H9 (cell line): ENCODE results near the gene CD52. TPM values are rescaled to one million over a fixed set of nuclear protein-coding genes. Genes with fewer than 3 reads are reported as not detected.
"Not testable (repeated sequence)": the region's sequence is repeated elsewhere in the genome, so short reads cannot be mapped to it uniquely, and the experiment has no call there.

Source experiments
- DNase-seq: peaks from one replicate; pipeline ENCODE4 v3.0.0-alpha.2; 2017
- H2AFZ ChIP-seq: one replicate; pipeline ENCODE4 v1.6.1; 2013; ENCODE audit warnings: mild to moderate bottlenecking, low read length, control low read depth, moderate library complexity
- H2AK5ac ChIP-seq: 2 replicates; pipeline ENCODE4 v1.6.1; 2013; ENCODE audit warnings: low read length, control low read depth, mixed read lengths; ENCODE audit not compliant: insufficient read length
- H2BK120ac ChIP-seq: one replicate; pipeline ENCODE4 v1.6.1; 2013; ENCODE audit warnings: low read depth, mild to moderate bottlenecking, low read length, control low read depth, inconsistent platforms; ENCODE audit not compliant: poor library complexity, severe bottlenecking
- H2BK12ac ChIP-seq: 2 replicates; pipeline ENCODE4 v1.6.1; 2013; ENCODE audit warnings: low read length, control low read depth, mixed read lengths, low read depth; ENCODE audit not compliant: insufficient read length
- H2BK15ac ChIP-seq: 2 replicates; pipeline ENCODE4 v1.6.1; 2013; ENCODE audit warnings: low read depth, low read length, control low read depth
- H2BK20ac ChIP-seq: one replicate; pipeline ENCODE4 v1.6.1; 2013; ENCODE audit warnings: low read depth, mild to moderate bottlenecking, low read length, control low read depth, inconsistent platforms; ENCODE audit not compliant: poor library complexity, severe bottlenecking
- H2BK5ac ChIP-seq: 2 replicates; pipeline ENCODE4 v1.6.1; 2013; ENCODE audit warnings: low read length, control low read depth, mixed read lengths; ENCODE audit not compliant: insufficient read length
- H3K14ac ChIP-seq: 2 replicates; pipeline ENCODE4 v1.6.1; 2013; ENCODE audit warnings: low read length, control low read depth; ENCODE audit not compliant: insufficient read depth
- H3K18ac ChIP-seq: 2 replicates; pipeline ENCODE4 v1.6.1; 2013; ENCODE audit warnings: low read depth, mild to moderate bottlenecking, mixed read lengths, low read length, control low read depth; ENCODE audit not compliant: insufficient read length
- H3K23ac ChIP-seq: 2 replicates; pipeline ENCODE4 v1.6.1; 2013; ENCODE audit warnings: low read length, control low read depth, mixed read lengths, low read depth; ENCODE audit not compliant: insufficient read length
- H3K23me2 ChIP-seq: 2 replicates; pipeline ENCODE4 v1.6.1; 2013; ENCODE audit warnings: low read depth, mild to moderate bottlenecking, mixed read lengths, low read length, control low read depth; ENCODE audit not compliant: insufficient read length, poor library complexity, severe bottlenecking
- H3K27ac ChIP-seq: 2 replicates; pipeline ENCODE4 v1.5.1; 2013; ENCODE audit warnings: low read length, control low read depth, mixed read lengths, low read depth; ENCODE audit not compliant: insufficient read length
- H3K27me3 ChIP-seq: 2 replicates; pipeline ENCODE4 v1.6.1; 2013; ENCODE audit warnings: low read length, control low read depth, inconsistent platforms; ENCODE audit not compliant: insufficient read depth
- H3K4ac ChIP-seq: 2 replicates; pipeline ENCODE4 v1.6.1; 2013; ENCODE audit warnings: low read depth, mild to moderate bottlenecking, control low read depth, inconsistent platforms, low read length, moderate library complexity
- H3K4me1 ChIP-seq: 2 replicates; pipeline ENCODE4 v1.6.1; 2013; ENCODE audit warnings: low read length, control low read depth, inconsistent platforms; ENCODE audit not compliant: insufficient read depth
- H3K4me2 ChIP-seq: 2 replicates; pipeline ENCODE4 v1.6.1; 2013; ENCODE audit warnings: low read length, control low read depth, mixed read lengths; ENCODE audit not compliant: insufficient read length, insufficient read depth
- H3K56ac ChIP-seq: 2 replicates; pipeline ENCODE4 v1.6.1; 2013; ENCODE audit warnings: low read depth, mild to moderate bottlenecking, mixed read lengths, low read length, control low read depth; ENCODE audit not compliant: insufficient read length
- H3K79me1 ChIP-seq: 2 replicates; pipeline ENCODE4 v1.6.1; 2013; ENCODE audit warnings: low read depth, mild to moderate bottlenecking, moderate library complexity, low read length, control low read depth, inconsistent platforms; ENCODE audit not compliant: insufficient read depth, poor library complexity, severe bottlenecking
- H3K79me2 ChIP-seq: 2 replicates; pipeline ENCODE4 v1.6.1; 2013; ENCODE audit warnings: low read length, control low read depth, inconsistent platforms; ENCODE audit not compliant: insufficient read depth
- H3K9ac ChIP-seq: 2 replicates; pipeline ENCODE4 v1.6.1; 2013; ENCODE audit warnings: low read length, control low read depth, mixed read lengths; ENCODE audit not compliant: insufficient read length; ENCODE audit errors: extremely low read depth
- H3K9me3 ChIP-seq: one replicate; pipeline ENCODE4 v1.6.1; 2013; ENCODE audit warnings: low read depth, low read length, inconsistent platforms; ENCODE audit not compliant: control insufficient read depth
- H3T11ph ChIP-seq: one replicate; pipeline ENCODE4 v1.6.1; 2013; ENCODE audit warnings: mild to moderate bottlenecking, low read length, control low read depth, inconsistent platforms
- H4K20me1 ChIP-seq: one replicate; pipeline ENCODE4 v1.6.1; 2013; ENCODE audit not compliant: control insufficient read depth, insufficient read length, insufficient read depth
- H4K5ac ChIP-seq: 2 replicates; pipeline ENCODE4 v1.6.1; 2013; ENCODE audit warnings: low read depth, mild to moderate bottlenecking, mixed read lengths, low read length, control low read depth; ENCODE audit not compliant: insufficient read length
- H4K8ac ChIP-seq: replicated peaks from 2 replicates; pipeline ENCODE4 v1.6.1; 2013; ENCODE audit warnings: low read length, control low read depth, mixed read lengths, low read depth; ENCODE audit not compliant: insufficient read length
- H4K91ac ChIP-seq: 2 replicates; pipeline ENCODE4 v1.6.1; 2013; ENCODE audit warnings: low read depth, mild to moderate bottlenecking, moderate library complexity, mixed read lengths, low read length, control low read depth; ENCODE audit not compliant: insufficient read length
- H3K27ac Mint-ChIP-seq, 3 experiments: 2 replicates in 2 of 3; 3 replicates in 1 of 3; pipeline ENCODE4 v1.8.0; 2020 to 2021; ENCODE audit warnings: mixed read lengths in 3 of 3, mild to moderate bottlenecking in 1 of 3, moderate library complexity in 1 of 3
- H3K27me3 Mint-ChIP-seq: 2 replicates; pipeline ENCODE4 v1.8.0; 2021; ENCODE audit warnings: low read depth, mild to moderate bottlenecking, moderate library complexity, mixed read lengths
- H3K36me3 Mint-ChIP-seq, 3 experiments: 2 replicates in 2 of 3; 3 replicates in 1 of 3; pipeline ENCODE4 v1.8.0; 2020 to 2021; ENCODE audit warnings: low read depth in 3 of 3, mixed read lengths in 3 of 3; ENCODE audit not compliant: insufficient read depth in 1 of 3
- H3K4me1 Mint-ChIP-seq, 2 experiments: 2 replicates each; pipeline ENCODE4 v1.8.0; 2020; ENCODE audit warnings: mixed read lengths in 2 of 2
- H3K4me3 Mint-ChIP-seq, 2 experiments: 2 replicates in 1 of 2; 3 replicates in 1 of 2; pipeline ENCODE4 v1.8.0; 2020 to 2021; ENCODE audit warnings: mild to moderate bottlenecking in 2 of 2, mixed read lengths in 2 of 2, moderate library complexity in 1 of 2
- H3K9me3 Mint-ChIP-seq, 2 experiments: 2 replicates in 1 of 2; 3 replicates in 1 of 2; pipeline ENCODE4 v1.8.0; 2020; ENCODE audit warnings: mild to moderate bottlenecking in 2 of 2, mixed read lengths in 2 of 2, moderate library complexity in 1 of 2
- CTCF ChIP-seq: fragments of 200-600 bp; sonication (generic); conservative IDR thresholded peaks from 3 replicates; pipeline ENCODE4 v1.8.0; 2021; ENCODE audit warnings: antibody characterized with exemption, mild to moderate bottlenecking
- WGBS: extraction: QIAGEN DNeasy Blood & Tissue Kit; methylation state at CpG from one replicate; pipeline ENCODE4 v1.1.7; 2013; ENCODE audit warnings: missing lambda C conversion rate, low lambda C conversion rate, mixed read lengths; ENCODE audit not compliant: insufficient read length; ENCODE audit errors: extremely low coverage; 5-methylcytosine and 5-hydroxymethylcytosine counted together
- total RNA-seq: library from RNA; stranded (reverse); gene quantifications from 2 replicates; pipeline ENCODE4 v1.2.1, GENCODE V29; 2021

The CD52 gene
- total RNA-seq, 1 experiment from 2014 or later, result 4.1 TPM

- no peak overlapping the region for H3K56ac ChIP-seq
- no peak overlapping the region for H2BK12ac ChIP-seq
- Mint-ChIP-seq H3K27ac (no peak overlapping the region; a peak in 1 of 7 replicates), H3K36me3 (peaks cover 4 to 22% (median 22%) of the 10 kb centered on the region in 3 experiments; a peak in 6 of 7 replicates), H3K27me3 (no peaks in the 10 kb centered on the region; the same call in 1 of the 2 replicates), H3K4me3 (no peak overlapping the region), H3K9me3 (no peaks in the 10 kb centered on the region), H3K4me1 (peaks cover 7 to 12% of the 10 kb centered on the region in 2 experiments)
- no peak overlapping the region for H3K4me2 ChIP-seq
- H3K79me1 ChIP-seq, result no peaks in the 10 kb centered on the region
- H3K79me2 ChIP-seq, result no peaks in the 10 kb centered on the region
- H4K8ac ChIP-seq, result no peak overlapping the region
- H3K4ac ChIP-seq, result no peak overlapping the region
- no peak overlapping the region for H2AK5ac ChIP-seq
- no peak overlapping the region for H3K23ac ChIP-seq
- H2BK20ac ChIP-seq, result no peak overlapping the region
- no peak for TF ChIP-seq CTCF
- no peak overlapping the region for H4K91ac ChIP-seq
- no peaks in the 10 kb centered on the region for H3K27me3 ChIP-seq
- no peak overlapping the region for H2BK15ac ChIP-seq
- no peak overlapping the region for H3K9ac ChIP-seq
- H3K4me1 ChIP-seq, result no peaks in the 10 kb centered on the region; the same call in 1 of the 2 replicates
- WGBS, result no CpG with 5 or more reads among the region's 5 CpGs
- H3K23me2 ChIP-seq, result no peaks in the 10 kb centered on the region
- no peaks in the 10 kb centered on the region for H3K9me3 ChIP-seq
- H3T11ph ChIP-seq, result no peak overlapping the region
- no peak overlapping the region for H3K27ac ChIP-seq
- H2BK5ac ChIP-seq, result no peak overlapping the region
- no peak overlapping the region for H4K5ac ChIP-seq
- DNase-seq, result no peak
- no peak overlapping the region for H2BK120ac ChIP-seq
- no peak overlapping the region for H3K14ac ChIP-seq
- no peak overlapping the region for H2AFZ ChIP-seq
- H4K20me1 ChIP-seq, result no peaks in the 10 kb centered on the region
- no peak overlapping the region for H3K18ac ChIP-seq
Measured at GRCh38 chr1:26330276-26330675, 12.5 kb downstream of the CD52 start.

DNA sequence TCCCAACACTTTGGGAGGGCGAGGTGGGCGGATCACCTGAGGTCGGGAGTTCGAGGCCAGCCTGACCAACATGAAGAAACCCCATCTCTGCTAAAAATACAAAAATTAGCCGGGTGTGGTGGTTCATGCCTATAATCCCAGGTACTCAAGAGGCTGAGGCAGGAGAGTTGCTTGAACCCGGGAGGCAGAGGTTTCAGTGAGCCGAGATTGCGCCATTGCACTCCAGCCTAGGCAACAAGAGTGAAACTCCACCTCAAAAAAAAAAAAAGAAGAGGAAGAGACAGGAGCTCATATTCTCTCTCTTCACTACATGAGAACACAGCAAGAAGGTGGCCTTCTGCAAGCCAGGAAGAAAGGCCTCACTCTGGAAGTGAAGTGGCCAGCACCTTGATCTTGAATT is 15.6 kb downstream of the CD52 start:
- H4K91ac ChIP-seq, H2BK15ac ChIP-seq, DNase-seq, H2BK20ac ChIP-seq, H3K14ac ChIP-seq, H3K23ac ChIP-seq, H3K79me1 ChIP-seq, H3K27ac Mint-ChIP-seq, H3K4me3 Mint-ChIP-seq, H3T11ph ChIP-seq, H3K23me2 ChIP-seq, H3K27ac ChIP-seq, H4K20me1 ChIP-seq, H2AK5ac ChIP-seq, H3K9me3 Mint-ChIP-seq, H3K4me1 ChIP-seq, H3K4me2 ChIP-seq, H3K4ac ChIP-seq, H4K5ac ChIP-seq, H3K79me2 ChIP-seq, H3K27me3 ChIP-seq, H2BK120ac ChIP-seq, H3K9ac ChIP-seq, H3K56ac ChIP-seq, H2BK12ac ChIP-seq, H4K8ac ChIP-seq, H2BK5ac ChIP-seq, H2AFZ ChIP-seq, H3K9me3 ChIP-seq, H3K18ac ChIP-seq: not testable (repeated sequence)
- Mint-ChIP-seq H3K36me3 (peaks cover 2 to 13% (median 10%) of the 10 kb centered on the region in 3 experiments; a peak in 5 of 7 replicates), H3K27me3 (peaks cover 16% of the 10 kb centered on the region), H3K4me1 (peaks cover 24 to 26% of the 10 kb centered on the region in 2 experiments)
- WGBS, result no CpG with 5 or more reads among the region's 8 CpGs
